ENCODE results near the gene SHTN1. TPM values are rescaled to one million over a fixed set of nuclear protein-coding genes. Genes with fewer than 3 reads are reported as not detected.

The SHTN1 gene
- total and polyA plus RNA-seq, 2 donors (not counting 3 experiments of a cell fraction or from before 2014, with no cell fraction given) = 4.8 to 36.5 TPM

DNA sequence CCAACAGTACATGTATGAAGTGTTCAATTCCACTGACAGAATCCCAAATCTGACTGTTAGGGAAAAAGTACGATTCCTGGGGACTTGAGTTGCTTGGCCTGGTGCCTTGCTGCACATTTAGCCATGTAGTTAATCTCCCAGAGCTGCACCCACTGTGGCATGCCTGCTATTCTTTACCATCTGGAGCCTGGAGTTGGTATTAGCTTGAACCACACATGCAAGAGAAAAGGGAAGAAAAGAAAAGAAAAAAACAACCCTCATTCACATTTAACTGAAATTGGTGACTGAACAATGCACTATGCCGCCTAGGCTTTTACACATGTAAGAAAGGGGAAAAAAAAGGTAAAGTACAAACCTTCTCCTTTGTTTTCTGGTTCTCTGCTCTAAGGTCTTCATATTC lies 26.1 kb downstream of the SHTN1 start:
- dilution Hi-C loops (cut with MboI; ENCODE audit: extremely low pct_ligation_motif_present, low sequenced_read_pairs) = no loop called here

GRCh38 chr10:116974456-116975005 lies 30.5 kb downstream of the SHTN1 start:
- Histone ChIP-seq H3K27me3 (ENCODE audit: control insufficient read depth in 2 of 2, insufficient read depth in 2 of 2, low read length in 2 of 2) (no peaks in the 10 kb centered on the region), H3K4me2 (ENCODE audit: insufficient read depth, low read length) (peak overlapping the region; percentile 99), H3K4me1 (ENCODE audit: control insufficient read depth, extremely low read depth, insufficient read depth, low read length) (peaks cover 20% of the 10 kb centered on the region), H3K79me2 (ENCODE audit: control insufficient read depth, insufficient read depth, low read length) (peaks cover 13% of the 10 kb centered on the region), H3K9me3 (replicated peaks; ENCODE audit: control insufficient read depth, insufficient read depth, low read length) (no peaks in the 10 kb centered on the region), H2AFZ (ENCODE audit: low read depth, low read length) (peak overlapping the region; percentile 3), H3K36me3 (ENCODE audit: control insufficient read depth in 2 of 2, extremely low read depth in 1 of 2, insufficient read depth in 2 of 2, low read length in 2 of 2) (peaks cover 0 to 3% of the 10 kb centered on the region in 2 experiments), H4K20me1 (replicated peaks; ENCODE audit: control insufficient read depth, extremely low read depth, insufficient read depth, low read length) (no peaks in the 10 kb centered on the region), H3K4me3 (replicated peaks in 1 of 3; ENCODE audit: insufficient read depth in 1 of 3, low read depth in 1 of 3, low read length in 3 of 3) (peak overlapping the region in 2 of 3 experiments; percentile 40 to 54), H3K9me1 (replicated peaks; ENCODE audit: control insufficient read depth, extremely low read depth, insufficient read depth, low read length) (no peaks in the 10 kb centered on the region), H3K27ac (ENCODE audit: insufficient read depth, low read depth, low read length) (peak overlapping the region; percentile 63), H3K9ac (replicated peaks; ENCODE audit: extremely low read depth, insufficient read depth, low read length) (peak overlapping the region; percentile 47)
- intact Hi-C loops (cut with micrococcal nuclease) (loop anchor here (1.0 kb wide), 2 partner anchors 26 to 30 kb away; no protein-coding TSS in a partner anchor), dilution Hi-C loops (cut with MboI; ENCODE audit: extremely low pct_ligation_motif_present, low sequenced_read_pairs) (no loop called here)
- TF ChIP-seq JUN (IDR thresholded peaks at IDR 0.05; ENCODE audit: borderline replicate concordance, insufficient read depth, insufficient read length, low read depth) (peak; percentile 94), MYC (IDR thresholded peaks at IDR 0.05; ENCODE audit: low read depth, low read length) (no peak), CTCF (IDR thresholded peaks at IDR 0.05; ENCODE audit: extremely low read depth in 1 of 2, insufficient read depth in 1 of 2, low read depth in 1 of 2, low read length in 2 of 2) (no peak), POLR2AphosphoS5 (IDR thresholded peaks at IDR 0.05; ENCODE audit: insufficient read depth, low read depth, low read length) (peak; percentile 49), MAX (IDR thresholded peaks at IDR 0.05; ENCODE audit: insufficient read depth, insufficient read length) (no peak), FOS (IDR thresholded peaks at IDR 0.05; ENCODE audit: borderline replicate concordance, insufficient read depth, low read length) (peak; percentile 97), POLR2A (IDR thresholded peaks at IDR 0.05; ENCODE audit: low read depth, low read length) (no peak), GATA2 (IDR thresholded peaks at IDR 0.05; ENCODE audit: insufficient read depth, insufficient read length, low read depth, low read length) (peak; percentile 80)
- ChIA-PET CTCF (interaction anchor here (0.8 to 2.7 kb wide), 10 partner anchors 9 to 200 kb away, joined by 3 to 20 read pairs (median 4); no protein-coding TSS in a partner anchor), POLR2A (interaction anchor here (0.6 to 0.8 kb wide), 2 partner anchors 30 to 84 kb away, joined by 3 to 4 read pairs; partner anchors contain the start of gene SHTN1)
- DNase-seq (ENCODE audit: low read depth, low spot score) = peak; percentile 94
- no TSS peak for BruUV-seq (replicated peaks)
- FAIRE-seq = peak; percentile 70

More for the DNA sequence above, 26.1 kb downstream of the SHTN1 start:
- H3K9ac ChIP-seq (replicated peaks; ENCODE audit: extremely low read depth, insufficient read depth, low read length) = no peak overlapping the region
- H3K27me3 ChIP-seq (ENCODE audit: control insufficient read depth in 2 of 2, insufficient read depth in 2 of 2, low read length in 2 of 2) = no peaks in the 10 kb centered on the region
- H2AFZ ChIP-seq (ENCODE audit: low read depth, low read length) = no peak overlapping the region
- no peak overlapping the region for H3K4me3 ChIP-seq (replicated peaks in 1 of 3; ENCODE audit: insufficient read depth in 1 of 3, low read depth in 1 of 3, low read length in 3 of 3)
- no peaks in the 10 kb centered on the region for H3K9me3 ChIP-seq (replicated peaks; ENCODE audit: control insufficient read depth, insufficient read depth, low read length)
- no peak overlapping the region for H3K27ac ChIP-seq (ENCODE audit: insufficient read depth, low read depth, low read length)
- DNase-seq (ENCODE audit: low read depth, low spot score) = no peak
- peaks cover 0 to 3% of the 10 kb centered on the region in 2 experiments for H3K36me3 ChIP-seq (ENCODE audit: control insufficient read depth in 2 of 2, extremely low read depth in 1 of 2, insufficient read depth in 2 of 2, low read length in 2 of 2)
- ChIA-PET POLR2A (no interaction called here), CTCF (no interaction called here)
- intact Hi-C loops (cut with micrococcal nuclease) = no loop called here
- peaks cover 14% of the 10 kb centered on the region for H3K4me1 ChIP-seq (ENCODE audit: control insufficient read depth, extremely low read depth, insufficient read depth, low read length)
- H3K4me2 ChIP-seq (ENCODE audit: insufficient read depth, low read length) = no peak overlapping the region
- peaks cover 11% of the 10 kb centered on the region for H3K79me2 ChIP-seq (ENCODE audit: control insufficient read depth, insufficient read depth, low read length)
- H3K9me1 ChIP-seq (replicated peaks; ENCODE audit: control insufficient read depth, extremely low read depth, insufficient read depth, low read length) = no peaks in the 10 kb centered on the region
- H4K20me1 ChIP-seq (replicated peaks; ENCODE audit: control insufficient read depth, extremely low read depth, insufficient read depth, low read length) = no peaks in the 10 kb centered on the region
- no TSS peak for BruUV-seq (replicated peaks)
- FAIRE-seq = no peak
- TF ChIP-seq EZH2 (IDR thresholded peaks at IDR 0.05; ENCODE audit: borderline replicate concordance, low read depth, low read length, severe bottlenecking) = no peak
